ENCODE data around the gene EEF1E1. TPM values are rescaled to one million over a fixed set of nuclear protein-coding genes. Genes with fewer than 3 reads are reported as not detected.

The EEF1E1 gene
- total and polyA plus RNA-seq, 9 of the 15 experiments (the other 6 are each of a cell fraction or from before 2014, with no cell fraction given) = 135 to 1,355 (median 327) TPM

DNA sequence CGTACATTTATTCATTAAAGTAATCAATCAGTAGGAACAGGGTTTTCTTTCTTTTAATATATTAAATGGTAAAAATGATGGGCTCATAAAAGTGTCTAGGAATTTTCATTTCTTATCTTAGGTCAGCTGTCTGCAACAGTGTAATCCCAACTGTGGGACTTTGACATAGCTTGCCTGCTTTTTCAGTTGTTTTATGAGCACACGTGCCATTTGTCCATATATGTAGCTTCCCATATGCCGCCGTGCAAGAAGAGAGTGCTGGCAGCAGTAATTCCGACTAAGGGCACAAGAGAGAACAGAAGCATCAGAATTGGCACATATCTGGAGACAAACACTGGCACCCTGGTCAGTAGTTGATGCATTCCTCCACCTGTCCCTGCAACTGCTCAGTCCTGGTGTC is 20.9 kb upstream of the EEF1E1 start:
- POLR2A ChIA-PET = interaction anchor here (1.6 kb wide), 1 partner anchor 8 kb away, joined by 5 read pairs; no protein-coding TSS in a partner anchor
- DNase-seq (ENCODE audit: extremely low read depth in 1 of 4, low spot score in 3 of 4) = no peak
- 14% methylated on average over 5 of the region's 5 CpGs for WGBS (ENCODE audit: insufficient coverage, low coverage, missing lambda C conversion rate)

More for the DNA sequence above, 20.9 kb upstream of the EEF1E1 start:
- Histone ChIP-seq H3K9ac (ENCODE audit: insufficient read depth in 1 of 2, low read depth in 2 of 2, low read length in 2 of 2) (no peak overlapping the region), H3K4me2 (ENCODE audit: insufficient read depth, low read length) (no peak overlapping the region), H3K4me3 (no peak overlapping the region), H3K36me3 (ENCODE audit: control insufficient read depth, insufficient read depth, low read length) (no peaks in the 10 kb centered on the region), H3K4me1 (replicated peaks in 1 of 2; ENCODE audit: control insufficient read depth in 2 of 2, insufficient read depth in 2 of 2, low read length in 2 of 2) (no peaks in the 10 kb centered on the region), H3K9me3 (replicated peaks; ENCODE audit: control insufficient read depth, insufficient read depth, low read depth, low read length) (no peaks in the 10 kb centered on the region), H3K27me3 (ENCODE audit: control insufficient read depth in 2 of 2, insufficient read depth in 2 of 2, low read length in 2 of 2) (peaks cover 3 to 8% of the 10 kb centered on the region in 2 experiments; a peak in 3 of 5 replicates), H4K20me1 (replicated peaks; ENCODE audit: control insufficient read depth, insufficient read depth, low read length) (no peaks in the 10 kb centered on the region), H3K9me1 (ENCODE audit: control insufficient read depth, insufficient read depth, low read length) (no peaks in the 10 kb centered on the region), H3K79me2 (ENCODE audit: control insufficient read depth, insufficient read depth, low read length) (no peaks in the 10 kb centered on the region), H2AFZ (ENCODE audit: low read depth, low read length) (no peak overlapping the region), H3K27ac (ENCODE audit: extremely low read depth, low read depth, low read length) (no peak overlapping the region)
- no peak for FAIRE-seq
- no peak; the same call in 2 of the 3 replicates for ATAC-seq
- TF ChIP-seq, protein P1, sequence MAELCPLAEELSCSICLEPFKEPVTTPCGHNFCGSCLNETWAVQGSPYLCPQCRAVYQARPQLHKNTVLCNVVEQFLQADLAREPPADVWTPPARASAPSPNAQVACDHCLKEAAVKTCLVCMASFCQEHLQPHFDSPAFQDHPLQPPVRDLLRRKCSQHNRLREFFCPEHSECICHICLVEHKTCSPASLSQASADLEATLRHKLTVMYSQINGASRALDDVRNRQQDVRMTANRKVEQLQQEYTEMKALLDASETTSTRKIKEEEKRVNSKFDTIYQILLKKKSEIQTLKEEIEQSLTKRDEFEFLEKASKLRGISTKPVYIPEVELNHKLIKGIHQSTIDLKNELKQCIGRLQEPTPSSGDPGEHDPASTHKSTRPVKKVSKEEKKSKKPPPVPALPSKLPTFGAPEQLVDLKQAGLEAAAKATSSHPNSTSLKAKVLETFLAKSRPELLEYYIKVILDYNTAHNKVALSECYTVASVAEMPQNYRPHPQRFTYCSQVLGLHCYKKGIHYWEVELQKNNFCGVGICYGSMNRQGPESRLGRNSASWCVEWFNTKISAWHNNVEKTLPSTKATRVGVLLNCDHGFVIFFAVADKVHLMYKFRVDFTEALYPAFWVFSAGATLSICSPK (IDR thresholded peaks at IDR 0.05; ENCODE audit: borderline replicate concordance) = no peak
- no peak for TF ChIP-seq DIDO1 (tag; IDR thresholded peaks at IDR 0.05; ENCODE audit: low read depth)
- no peak for TF ChIP-seq CEBPG (CRISPR knock-in tag; IDR thresholded peaks at IDR 0.05)
- no peak for TF ChIP-seq CEBPG (tag; conservative IDR thresholded peaks at IDR 0.05 in 1 of 2, IDR thresholded peaks at IDR 0.05 in 1 of 2)
- TF ChIP-seq, protein P2, sequence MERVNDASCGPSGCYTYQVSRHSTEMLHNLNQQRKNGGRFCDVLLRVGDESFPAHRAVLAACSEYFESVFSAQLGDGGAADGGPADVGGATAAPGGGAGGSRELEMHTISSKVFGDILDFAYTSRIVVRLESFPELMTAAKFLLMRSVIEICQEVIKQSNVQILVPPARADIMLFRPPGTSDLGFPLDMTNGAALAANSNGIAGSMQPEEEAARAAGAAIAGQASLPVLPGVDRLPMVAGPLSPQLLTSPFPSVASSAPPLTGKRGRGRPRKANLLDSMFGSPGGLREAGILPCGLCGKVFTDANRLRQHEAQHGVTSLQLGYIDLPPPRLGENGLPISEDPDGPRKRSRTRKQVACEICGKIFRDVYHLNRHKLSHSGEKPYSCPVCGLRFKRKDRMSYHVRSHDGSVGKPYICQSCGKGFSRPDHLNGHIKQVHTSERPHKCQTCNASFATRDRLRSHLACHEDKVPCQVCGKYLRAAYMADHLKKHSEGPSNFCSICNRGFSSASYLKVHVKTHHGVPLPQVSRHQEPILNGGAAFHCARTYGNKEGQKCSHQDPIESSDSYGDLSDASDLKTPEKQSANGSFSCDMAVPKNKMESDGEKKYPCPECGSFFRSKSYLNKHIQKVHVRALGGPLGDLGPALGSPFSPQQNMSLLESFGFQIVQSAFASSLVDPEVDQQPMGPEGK (CRISPR knock-in tag; IDR thresholded peaks at IDR 0.05; ENCODE audit: borderline replicate concordance) = no peak
- no peak for TF ChIP-seq SPI1 (IDR thresholded peaks at IDR 0.05; ENCODE audit: borderline replicate concordance, low read depth, low read length)
- TF ChIP-seq NFE2 (IDR thresholded peaks at IDR 0.05; ENCODE audit: low read depth) = no peak
- no peak for TF ChIP-seq COPS2 (conservative IDR thresholded peaks at IDR 0.05)
- TF ChIP-seq KAT7 (CRISPR knock-in tag; IDR thresholded peaks at IDR 0.05; ENCODE audit: borderline replicate concordance) = no peak
- no peak for TF ChIP-seq PHF21A (IDR thresholded peaks at IDR 0.05; ENCODE audit: borderline replicate concordance, low read depth)
- TF ChIP-seq BRD9 (IDR thresholded peaks at IDR 0.05; ENCODE audit: low read depth, partially characterized antibody) = no peak
- no peak for TF ChIP-seq SRSF9 (IDR thresholded peaks at IDR 0.05; ENCODE audit: borderline replicate concordance, low read depth, low read length)
- TF ChIP-seq SLC30A9 (CRISPR knock-in tag; IDR thresholded peaks at IDR 0.05) = no peak
- no peak for TF ChIP-seq RBM25 (IDR thresholded peaks at IDR 0.05; ENCODE audit: low read depth, low read length, severe bottlenecking)
- no peak for TF ChIP-seq THRAP3 (IDR thresholded peaks at IDR 0.05; ENCODE audit: borderline replicate concordance)
- TF ChIP-seq EWSR1 (IDR thresholded peaks at IDR 0.05; ENCODE audit: borderline replicate concordance, low read depth, partially characterized antibody) = no peak
- no peak for TF ChIP-seq ZNF408 (CRISPR knock-in tag; IDR thresholded peaks at IDR 0.05; ENCODE audit: low read depth)
- TF ChIP-seq RBFOX2 (IDR thresholded peaks at IDR 0.05; ENCODE audit: low read depth, low read length) = no peak
- no peak for TF ChIP-seq CCAR2 (IDR thresholded peaks at IDR 0.05; ENCODE audit: low read depth, low read length)
- in situ Hi-C loops (cut with MboI) (no loop called here), intact Hi-C loops (cut with micrococcal nuclease) (no loop called here)
- CTCF ChIA-PET (ENCODE audit: low intra/inter-chr PET ratio) = no interaction called here
- no TSS peak for BruUV-seq (replicated peaks)
